MCF 10A (cell line): ENCODE results near the gene PRKCZ. TPM values are rescaled to one million over a fixed set of nuclear protein-coding genes. Genes with fewer than 3 reads are reported as not detected.

ENCODE experiments used
- BruUV-seq: library from RNA; stranded (reverse); fragments of 400-500 nt; replicated peaks from 2 replicates; lab custom pipeline; 2021; lab: Mats Ljungman, UMichigan
- CTCF ChIA-PET: fragments of 300-600 bp; sonication (Branson Sonifier 250); formaldehyde crosslinking; extraction: SDS; loops from one replicate; lab custom pipeline; 2021; ENCODE audit warnings: antibody characterized with exemption, inconsistent platforms; lab: Yijun Ruan, JAX
- POLR2A ChIA-PET: fragments of 300-600, 350-650 bp; sonication (Branson Sonifier 250); formaldehyde crosslinking; extraction: SDS; loops from one replicate; lab custom pipeline; 2020; ENCODE audit warnings: antibody characterized with exemption, inconsistent platforms; lab: Yijun Ruan, JAX
- DNase-seq: peaks from one replicate; pipeline ENCODE4 v3.0.0-alpha.2; 2018; ENCODE audit not compliant: unreplicated experiment
- H3K27ac Mint-ChIP-seq: one replicate; pipeline ENCODE4 v1.8.0; 2022; ENCODE audit warnings: mild to moderate bottlenecking, low read depth, mixed read lengths; ENCODE audit not compliant: unreplicated experiment
- H3K27me3 Mint-ChIP-seq: one replicate; pipeline ENCODE4 v1.8.0; 2022; ENCODE audit warnings: mixed read lengths; ENCODE audit not compliant: insufficient read depth, unreplicated experiment
- H3K36me3 Mint-ChIP-seq: one replicate; pipeline ENCODE4 v1.8.0; 2022; ENCODE audit warnings: mild to moderate bottlenecking, moderate library complexity, mixed read lengths; ENCODE audit not compliant: insufficient read depth, unreplicated experiment
- H3K4me1 Mint-ChIP-seq: one replicate; pipeline ENCODE4 v1.8.0; 2022; ENCODE audit warnings: mixed read lengths; ENCODE audit not compliant: insufficient read depth, unreplicated experiment
- H3K4me3 Mint-ChIP-seq: one replicate; pipeline ENCODE4 v1.8.0; 2022; ENCODE audit warnings: mild to moderate bottlenecking, moderate library complexity, mixed read lengths; ENCODE audit not compliant: unreplicated experiment
- H3K9me3 Mint-ChIP-seq: one replicate; pipeline ENCODE4 v1.8.0; 2022; ENCODE audit warnings: mixed read lengths; ENCODE audit not compliant: unreplicated experiment
- CTCF ChIP-seq: fragments of 200-600 bp; IDR thresholded peaks from one replicate; pipeline ENCODE4 v1.8.0; 2022; ENCODE audit warnings: antibody characterized with exemption, mild to moderate bottlenecking; ENCODE audit not compliant: unreplicated experiment
- intact Hi-C: fragments of 100-400 bp; cut with micrococcal nuclease; formaldehyde crosslinking; loops from 2 replicates; pipeline ENCODE4 v1.14.1; 2022
- total RNA-seq: library from RNA; stranded (reverse); gene quantifications from 2 replicates; pipeline ENCODE4 v1.2.3, GENCODE V29; 2022

Gene PRKCZ
- total RNA-seq, 1 experiment from 2014 or later = 24.9 TPM

- ChIA-PET CTCF (no interaction called here), POLR2A (no interaction called here)
- no TSS peak for BruUV-seq
- no peak for DNase-seq
- peaks cover 6% of the 10 kb centered on the region for H3K4me1 Mint-ChIP-seq
- H3K9me3 Mint-ChIP-seq = no peaks in the 10 kb centered on the region
- intact Hi-C loops = no loop called here
- no peak overlapping the region for H3K27ac Mint-ChIP-seq
- no peaks in the 10 kb centered on the region for H3K27me3 Mint-ChIP-seq
- no peak overlapping the region for H3K4me3 Mint-ChIP-seq
- H3K36me3 Mint-ChIP-seq = no peaks in the 10 kb centered on the region
- TF ChIP-seq CTCF = no peak
Observed at GRCh38 chr1:2128189-2128901, 78.1 kb downstream of the PRKCZ start.

- peaks cover 6% of the 10 kb centered on the region for H3K4me1 Mint-ChIP-seq
- ChIA-PET CTCF (interaction anchor here (0.7 kb wide), 1 partner anchor 39 kb away, joined by 4 read pairs; no protein-coding TSS in a partner anchor), POLR2A (no interaction called here)
- H3K27ac Mint-ChIP-seq = no peak overlapping the region
- BruUV-seq = no TSS peak
- intact Hi-C loops = no loop called here
- TF ChIP-seq CTCF = no peak
- no peaks in the 10 kb centered on the region for H3K36me3 Mint-ChIP-seq
- no peak overlapping the region for H3K4me3 Mint-ChIP-seq
- no peaks in the 10 kb centered on the region for H3K27me3 Mint-ChIP-seq
- no peak for DNase-seq
- H3K9me3 Mint-ChIP-seq = no peaks in the 10 kb centered on the region
Observed at GRCh38 chr1:2129256-2129943, 79.2 kb downstream of the PRKCZ start.

- Mint-ChIP-seq H3K9me3 (no peaks in the 10 kb centered on the region), H3K27me3 (no peaks in the 10 kb centered on the region), H3K36me3 (no peaks in the 10 kb centered on the region), H3K27ac (no peak overlapping the region), H3K4me3 (no peak overlapping the region), H3K4me1 (peaks cover 7% of the 10 kb centered on the region)
- no TSS peak for BruUV-seq
- no peak for TF ChIP-seq CTCF
- ChIA-PET CTCF (interaction anchor here (0.7 to 1.8 kb wide), 2 partner anchors 10 to 42 kb away, joined by 3 to 5 read pairs; no protein-coding TSS in a partner anchor), POLR2A (no interaction called here)
- intact Hi-C loops = no loop called here
- DNase-seq = no peak
Observed at GRCh38 chr1:2130156-2130555, 79.9 kb downstream of the PRKCZ start.

- no peaks in the 10 kb centered on the region for H3K27me3 Mint-ChIP-seq
- ChIA-PET POLR2A (no interaction called here), CTCF (interaction anchor here (0.8 to 1.8 kb wide), 2 partner anchors 9 to 64 kb away, joined by 3 to 5 read pairs; no protein-coding TSS in a partner anchor)
- peaks cover 14% of the 10 kb centered on the region for H3K4me1 Mint-ChIP-seq
- no peak overlapping the region for H3K4me3 Mint-ChIP-seq
- intact Hi-C loops = no loop called here
- BruUV-seq = no TSS peak
- H3K9me3 Mint-ChIP-seq = no peaks in the 10 kb centered on the region
- no peak for TF ChIP-seq CTCF
- no peaks in the 10 kb centered on the region for H3K36me3 Mint-ChIP-seq
- no peak for DNase-seq
- H3K27ac Mint-ChIP-seq = peak overlapping the region; percentile 61
Observed at GRCh38 chr1:2130871-2131289, 80.7 kb downstream of the PRKCZ start.
